GM12872 (cell line): ENCODE measurements around the gene CTU2.

Source experiments
- TF ChIP-seq, protein P1 (sequence below): IDR thresholded peaks from 3 replicates; pipeline ENCODE4 v1.5.1; 2011; ENCODE audit warnings: low read depth, mild to moderate bottlenecking, low read length, moderate library complexity; ENCODE audit not compliant: insufficient read depth

The CTU2 gene

DNA sequence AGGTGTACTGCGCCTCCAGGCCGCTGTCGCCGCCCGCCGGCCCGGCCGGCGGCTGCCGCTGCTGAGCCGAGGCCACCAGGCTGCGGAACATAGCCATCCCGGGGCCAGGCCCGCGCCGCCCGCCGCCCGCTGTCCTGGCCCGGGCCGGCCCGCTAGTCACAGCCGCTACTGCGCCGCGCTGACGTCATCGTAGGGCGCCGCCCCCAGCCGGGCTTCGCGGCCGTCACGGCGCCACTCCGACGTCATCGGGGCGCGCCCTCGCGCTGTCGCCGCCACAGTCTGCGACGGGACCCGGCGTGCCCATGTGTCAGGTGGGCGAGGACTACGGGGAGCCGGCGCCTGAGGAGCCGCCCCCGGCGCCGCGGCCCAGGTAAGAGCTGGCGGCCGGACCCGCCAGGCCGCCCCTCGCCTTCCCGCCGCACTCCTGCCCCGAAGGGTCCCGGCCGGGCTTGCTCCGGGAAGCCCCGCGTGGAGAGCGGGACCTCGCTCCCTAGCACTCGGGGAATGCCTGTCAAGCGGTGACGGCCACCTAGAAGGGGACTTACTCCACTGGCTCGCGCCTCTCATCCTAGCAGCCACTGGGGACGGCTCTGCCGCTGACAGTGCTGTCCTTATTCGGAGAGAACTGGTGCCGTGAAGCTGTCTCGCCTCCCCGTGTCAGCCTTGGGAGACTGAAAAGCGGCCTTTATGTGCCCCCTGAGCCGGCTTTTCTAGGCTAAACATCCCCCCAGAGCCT lies at the start of gene CTU2, which contains the start of gene RNF166:
TSS of gene CTU2 (plus strand) at position 275 of the 736 bp plus-strand sequence. CDS start at position 303, 28 bp downstream.
TSS of gene RNF166 (minus strand) at position 180 of the 736 bp plus-strand sequence. CDS start at position 97, 83 bp downstream.
- TF ChIP-seq, protein P1, sequence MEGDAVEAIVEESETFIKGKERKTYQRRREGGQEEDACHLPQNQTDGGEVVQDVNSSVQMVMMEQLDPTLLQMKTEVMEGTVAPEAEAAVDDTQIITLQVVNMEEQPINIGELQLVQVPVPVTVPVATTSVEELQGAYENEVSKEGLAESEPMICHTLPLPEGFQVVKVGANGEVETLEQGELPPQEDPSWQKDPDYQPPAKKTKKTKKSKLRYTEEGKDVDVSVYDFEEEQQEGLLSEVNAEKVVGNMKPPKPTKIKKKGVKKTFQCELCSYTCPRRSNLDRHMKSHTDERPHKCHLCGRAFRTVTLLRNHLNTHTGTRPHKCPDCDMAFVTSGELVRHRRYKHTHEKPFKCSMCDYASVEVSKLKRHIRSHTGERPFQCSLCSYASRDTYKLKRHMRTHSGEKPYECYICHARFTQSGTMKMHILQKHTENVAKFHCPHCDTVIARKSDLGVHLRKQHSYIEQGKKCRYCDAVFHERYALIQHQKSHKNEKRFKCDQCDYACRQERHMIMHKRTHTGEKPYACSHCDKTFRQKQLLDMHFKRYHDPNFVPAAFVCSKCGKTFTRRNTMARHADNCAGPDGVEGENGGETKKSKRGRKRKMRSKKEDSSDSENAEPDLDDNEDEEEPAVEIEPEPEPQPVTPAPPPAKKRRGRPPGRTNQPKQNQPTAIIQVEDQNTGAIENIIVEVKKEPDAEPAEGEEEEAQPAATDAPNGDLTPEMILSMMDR: no peak

GRCh38 chr16:88657371-88657770 lies 48.9 kb upstream of the CTU2 start:
- TF ChIP-seq, protein P1: no peak

- TF ChIP-seq, protein P1: no peak
Measured at GRCh38 chr16:88658714-88659113, 47.6 kb upstream of the CTU2 start.

- TF ChIP-seq, protein P1: no peak
Measured at GRCh38 chr16:88659160-88659559, 47.1 kb upstream of the CTU2 start.

DNA sequence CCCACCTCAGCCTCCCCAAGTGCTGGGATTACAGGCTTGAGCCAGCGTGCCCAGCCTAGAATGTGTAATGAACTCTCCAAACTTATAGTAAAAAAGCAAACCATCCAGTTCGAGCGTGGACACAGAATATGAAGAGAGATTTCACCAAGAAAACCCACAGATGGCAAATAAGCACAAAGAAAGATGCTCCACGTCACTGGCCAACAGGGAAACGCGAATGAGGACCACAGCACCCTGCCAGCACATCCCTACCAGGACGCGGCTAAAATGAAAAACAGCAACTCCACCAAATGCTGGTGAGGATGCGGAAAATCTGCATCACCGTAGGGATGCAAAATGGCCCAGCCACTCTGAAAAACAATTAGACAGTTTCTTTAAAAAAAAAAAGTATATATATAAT lies 44.8 kb upstream of the CTU2 start:
- TF ChIP-seq, protein P1: no peak

- TF ChIP-seq, protein P1: no peak
Measured at GRCh38 chr16:88662222-88662842, 44.0 kb upstream of the CTU2 start.

DNA sequence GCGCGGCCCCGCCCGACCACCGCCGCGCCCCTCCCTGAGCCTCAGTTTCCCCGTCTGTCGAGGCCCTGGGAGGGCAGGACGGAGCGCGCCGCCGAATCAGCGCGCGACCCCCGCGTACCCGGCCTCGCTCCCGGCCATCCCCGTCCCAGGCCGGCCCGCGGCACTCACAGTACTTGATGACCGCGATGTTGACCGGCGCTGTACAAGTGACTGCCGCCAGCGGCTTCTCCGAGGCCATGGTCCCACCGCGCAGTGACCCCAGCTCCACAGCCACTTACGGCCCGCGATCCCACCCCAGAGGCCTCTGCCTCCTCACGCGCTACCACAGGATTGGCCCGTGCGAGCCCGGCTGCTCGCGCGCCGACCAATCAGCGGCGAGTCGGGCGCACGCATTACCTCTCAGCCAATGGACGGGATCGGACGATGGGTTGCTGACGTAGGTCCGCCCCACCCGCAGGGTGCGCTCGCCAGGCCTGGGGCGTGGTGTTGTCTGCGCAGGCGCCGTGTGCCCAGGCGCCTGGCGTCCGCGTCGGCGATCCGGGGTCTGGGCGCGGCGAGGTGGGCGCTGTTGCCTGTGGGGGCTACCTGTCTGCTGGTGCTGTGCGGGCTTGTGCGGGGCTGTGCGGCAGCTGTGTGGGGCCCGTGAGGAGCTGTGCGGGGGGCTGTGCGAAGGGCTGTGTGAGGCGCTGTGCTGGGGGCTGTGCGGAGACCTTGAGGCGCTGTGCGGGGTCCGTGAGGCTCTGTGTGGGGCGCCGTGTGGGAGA lies 43.3 kb upstream of the CTU2 start, which contains the start of gene MVD:
TSS of gene MVD (minus strand) at position 249 of the 764 bp plus-strand sequence. CDS start at position 238, 11 bp downstream.
- TF ChIP-seq, protein P1: no peak
